Measurements from ENCODE around the gene SCN3B.

GRCh38 chr11:123677510-123677909 is 23.1 kb upstream of the SCN3B start:
- TF ChIP-seq EZH2 (IDR thresholded peaks at IDR 0.05; ENCODE audit: low read length, unreplicated experiment) (no peak), CTCF (conservative IDR thresholded peaks at IDR 0.05; ENCODE audit: low read depth, low read length) (no peak)
